WTC11 (cell line): ENCODE measurements around the gene VIPR2. TPM values are rescaled to one million over a fixed set of nuclear protein-coding genes. Genes with fewer than 3 reads are reported as not detected.

Experiments used
- ATAC-seq: fragments of 200-7000 bp; cut with Tn5 transposase; 2 replicates; pipeline ENCODE4 v1.10.0; 2021; ENCODE audit warnings: mild to moderate bottlenecking, moderate library complexity
- CTCF ChIA-PET: fragments of 300-600 bp; sonication (Branson Sonifier 250); formaldehyde crosslinking; loops from one replicate; lab custom pipeline; 2021; ENCODE audit warnings: antibody characterized with exemption; lab: Charles Lee
- POLR2A ChIA-PET: fragments of 350-600 bp; sonication (Branson Sonifier 250); formaldehyde crosslinking; loops from one replicate; lab custom pipeline; 2021; ENCODE audit warnings: antibody characterized with exemption; lab: Charles Lee
- DNase-seq: peaks from one replicate; pipeline ENCODE4 v3.0.0; 2021; ENCODE audit warnings: low spot score
- H3K27ac Mint-ChIP-seq: 2 replicates; pipeline ENCODE4 v1.8.0; 2021; ENCODE audit warnings: mixed read lengths
- H3K27me3 Mint-ChIP-seq: 2 replicates; pipeline ENCODE4 v1.8.0; 2021; ENCODE audit warnings: low read depth, mild to moderate bottlenecking, moderate library complexity, mixed read lengths
- H3K36me3 Mint-ChIP-seq: 2 replicates; pipeline ENCODE4 v1.8.0; 2021; ENCODE audit warnings: mixed read lengths
- H3K4me1 Mint-ChIP-seq: 2 replicates; pipeline ENCODE4 v1.8.0; 2022; ENCODE audit warnings: mixed read lengths
- H3K4me3 Mint-ChIP-seq: 2 replicates; pipeline ENCODE4 v1.8.0; 2021; ENCODE audit warnings: mild to moderate bottlenecking, moderate library complexity, mixed read lengths
- H3K9me3 Mint-ChIP-seq: 2 replicates; pipeline ENCODE4 v1.8.0; 2021; ENCODE audit warnings: mixed read lengths
- ATF3 ChIP-seq: sonication (generic); formaldehyde crosslinking; conservative IDR thresholded peaks from 2 replicates; pipeline ENCODE4 v1.8.1; 2022; ENCODE audit warnings: mild to moderate bottlenecking, missing genetic modification reagents
- ATF6 ChIP-seq: sonication (generic); formaldehyde crosslinking; IDR thresholded peaks from 2 replicates; pipeline ENCODE4 v1.8.1; 2023; ENCODE audit warnings: mild to moderate bottlenecking, missing genetic modification reagents
- EMX1 ChIP-seq: fragments of 250-450 bp; sonication (Bioruptor Pico); IDR thresholded peaks from 2 replicates; pipeline ENCODE4 v1.8.0; 2021; ENCODE audit warnings: mild to moderate bottlenecking
- FOXP1 ChIP-seq: sonication (generic); formaldehyde crosslinking; IDR thresholded peaks from 2 replicates; pipeline ENCODE4 v1.8.0; 2022; ENCODE audit warnings: missing genetic modification reagents, mild to moderate bottlenecking, moderate library complexity, borderline replicate concordance
- GABPB1 ChIP-seq: sonication (generic); formaldehyde crosslinking; IDR thresholded peaks from 2 replicates; pipeline ENCODE4 v1.8.1; 2023; ENCODE audit warnings: mild to moderate bottlenecking, missing genetic modification reagents
- GRHL2 ChIP-seq: fragments of 250-450 bp; sonication (Bioruptor Pico); IDR thresholded peaks from 2 replicates; pipeline ENCODE4 v1.8.0; 2022; ENCODE audit warnings: mild to moderate bottlenecking, moderate library complexity; ENCODE audit not compliant: insufficient replicate concordance, severe bottlenecking
- NFYB ChIP-seq: sonication (generic); formaldehyde crosslinking; conservative IDR thresholded peaks from 2 replicates; pipeline ENCODE4 v1.8.0; 2022; ENCODE audit warnings: low read depth, missing genetic modification reagents
- NR2C2 ChIP-seq: sonication (generic); formaldehyde crosslinking; IDR thresholded peaks from 2 replicates; pipeline ENCODE4 v1.8.0; 2022; ENCODE audit warnings: mild to moderate bottlenecking, missing genetic modification reagents
- SMAD3 ChIP-seq: sonication (generic); formaldehyde crosslinking; IDR thresholded peaks from 2 replicates; pipeline ENCODE4 v1.8.0; 2022; ENCODE audit warnings: missing genetic modification reagents, mild to moderate bottlenecking, borderline replicate concordance
- ZBTB21 ChIP-seq: sonication (generic); formaldehyde crosslinking; IDR thresholded peaks from 2 replicates; pipeline ENCODE4 v1.8.1; 2023; ENCODE audit warnings: mild to moderate bottlenecking, missing genetic modification reagents, borderline replicate concordance
- ZNF281 ChIP-seq: sonication (generic); formaldehyde crosslinking; IDR thresholded peaks from 2 replicates; pipeline ENCODE4 v1.8.0; 2023; ENCODE audit warnings: mild to moderate bottlenecking, missing genetic modification reagents
- total RNA-seq: library from RNA; stranded (reverse); gene quantifications from 3 replicates; pipeline ENCODE4 v1.2.3, GENCODE V29; 2021
- TF ChIP-seq, protein P1 (sequence below): sonication (generic); formaldehyde crosslinking; IDR thresholded peaks from 2 replicates; pipeline ENCODE4 v1.8.1; 2023; ENCODE audit warnings: mild to moderate bottlenecking, missing genetic modification reagents, moderate library complexity
- TF ChIP-seq, protein P2 (sequence below): sonication (generic); formaldehyde crosslinking; IDR thresholded peaks from 2 replicates; pipeline ENCODE4 v1.8.1; 2022; ENCODE audit warnings: low read depth, mild to moderate bottlenecking, moderate library complexity, missing genetic modification reagents, borderline replicate concordance
- TF ChIP-seq, protein P3 (sequence below): fragments of 250-450 bp; sonication (Bioruptor Pico); IDR thresholded peaks from 2 replicates; pipeline ENCODE4 v1.8.0; 2021; ENCODE audit warnings: mild to moderate bottlenecking

Gene VIPR2
- total RNA-seq, 1 experiment from 2014 or later, result 7.5 TPM

GRCh38 chr7:159046300-159046699 lies 98.4 kb downstream of the VIPR2 start:
- H3K9me3 Mint-ChIP-seq, result peaks cover 23% of the 10 kb centered on the region

GRCh38 chr7:159045839-159046238 lies 98.8 kb downstream of the VIPR2 start:
- TF ChIP-seq, protein P1, sequence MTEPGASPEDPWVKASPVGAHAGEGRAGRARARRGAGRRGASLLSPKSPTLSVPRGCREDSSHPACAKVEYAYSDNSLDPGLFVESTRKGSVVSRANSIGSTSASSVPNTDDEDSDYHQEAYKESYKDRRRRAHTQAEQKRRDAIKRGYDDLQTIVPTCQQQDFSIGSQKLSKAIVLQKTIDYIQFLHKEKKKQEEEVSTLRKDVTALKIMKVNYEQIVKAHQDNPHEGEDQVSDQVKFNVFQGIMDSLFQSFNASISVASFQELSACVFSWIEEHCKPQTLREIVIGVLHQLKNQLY (CRISPR knock-in tag), result no peak
- TF ChIP-seq ZNF281 (CRISPR knock-in tag) (no peak), NFYB (CRISPR knock-in tag) (no peak), GRHL2 (no peak), SMAD3 (CRISPR knock-in tag) (no peak), ATF6 (CRISPR knock-in tag) (no peak), ATF3 (CRISPR knock-in tag) (no peak)
- TF ChIP-seq, protein P2, sequence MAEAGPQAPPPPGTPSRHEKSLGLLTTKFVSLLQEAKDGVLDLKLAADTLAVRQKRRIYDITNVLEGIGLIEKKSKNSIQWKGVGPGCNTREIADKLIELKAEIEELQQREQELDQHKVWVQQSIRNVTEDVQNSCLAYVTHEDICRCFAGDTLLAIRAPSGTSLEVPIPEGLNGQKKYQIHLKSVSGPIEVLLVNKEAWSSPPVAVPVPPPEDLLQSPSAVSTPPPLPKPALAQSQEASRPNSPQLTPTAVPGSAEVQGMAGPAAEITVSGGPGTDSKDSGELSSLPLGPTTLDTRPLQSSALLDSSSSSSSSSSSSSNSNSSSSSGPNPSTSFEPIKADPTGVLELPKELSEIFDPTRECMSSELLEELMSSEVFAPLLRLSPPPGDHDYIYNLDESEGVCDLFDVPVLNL (CRISPR knock-in tag), result no peak
- TF ChIP-seq, all 79 proteins: peak for 0
- Mint-ChIP-seq H3K27ac (no peak overlapping the region), H3K36me3 (peaks cover 16% of the 10 kb centered on the region), H3K9me3 (peaks cover 23% of the 10 kb centered on the region), H3K4me1 (peaks cover 12% of the 10 kb centered on the region), H3K4me3 (no peak overlapping the region), H3K27me3 (no peaks in the 10 kb centered on the region)
- CTCF ChIA-PET, result no interaction called here
- DNase-seq (no peak), ATAC-seq (no peak)
- POLR2A ChIA-PET, result no interaction called here

More at GRCh38 chr7:159046300-159046699, 98.4 kb downstream of the VIPR2 start:
- no peak for ATAC-seq
- Mint-ChIP-seq H3K27me3 (no peaks in the 10 kb centered on the region), H3K36me3 (peaks cover 16% of the 10 kb centered on the region), H3K27ac (no peak overlapping the region), H3K4me1 (peaks cover 14% of the 10 kb centered on the region), H3K4me3 (no peak overlapping the region)
- no peak for DNase-seq
- no peak for TF ChIP-seq ZBTB21
- TF ChIP-seq FOXP1 (CRISPR knock-in tag), result no peak
- TF ChIP-seq NR2C2 (CRISPR knock-in tag), result no peak
- no peak for TF ChIP-seq EMX1 (CRISPR knock-in tag)
- no peak for TF ChIP-seq GABPB1
- TF ChIP-seq, protein P1 (CRISPR knock-in tag), result no peak
- TF ChIP-seq, protein P3, sequence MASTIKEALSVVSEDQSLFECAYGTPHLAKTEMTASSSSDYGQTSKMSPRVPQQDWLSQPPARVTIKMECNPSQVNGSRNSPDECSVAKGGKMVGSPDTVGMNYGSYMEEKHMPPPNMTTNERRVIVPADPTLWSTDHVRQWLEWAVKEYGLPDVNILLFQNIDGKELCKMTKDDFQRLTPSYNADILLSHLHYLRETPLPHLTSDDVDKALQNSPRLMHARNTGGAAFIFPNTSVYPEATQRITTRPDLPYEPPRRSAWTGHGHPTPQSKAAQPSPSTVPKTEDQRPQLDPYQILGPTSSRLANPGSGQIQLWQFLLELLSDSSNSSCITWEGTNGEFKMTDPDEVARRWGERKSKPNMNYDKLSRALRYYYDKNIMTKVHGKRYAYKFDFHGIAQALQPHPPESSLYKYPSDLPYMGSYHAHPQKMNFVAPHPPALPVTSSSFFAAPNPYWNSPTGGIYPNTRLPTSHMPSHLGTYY, result no peak
- CTCF ChIA-PET, result no interaction called here
- POLR2A ChIA-PET, result no interaction called here
